OCI-LY7 (cell line): ENCODE results near the gene ENTR1.

ENCODE experiments used
- CTCF ChIP-seq: fragments of 200-600 bp; sonication (generic); conservative IDR thresholded peaks from 2 replicates; pipeline ENCODE4 v1.5.1; 2014; ENCODE audit warnings: mild to moderate bottlenecking, antibody characterized with exemption, low read length, moderate library complexity, mixed read lengths
- EZH2phosphoT487 ChIP-seq: fragments of 200-600 bp; sonication (generic); IDR thresholded peaks from 2 replicates; pipeline ENCODE4 v1.6.1; 2018; ENCODE audit warnings: low read depth, borderline replicate concordance, mild to moderate bottlenecking, mixed run types, antibody characterized with exemption, low read length, moderate library complexity, mixed read lengths

- TF ChIP-seq EZH2phosphoT487 (no peak), CTCF (no peak)
Measured at GRCh38 chr9:136361047-136361753, 49.2 kb downstream of the ENTR1 start.
